Measurements from ENCODE around the gene PLPPR1.

Gene PLPPR1

DNA sequence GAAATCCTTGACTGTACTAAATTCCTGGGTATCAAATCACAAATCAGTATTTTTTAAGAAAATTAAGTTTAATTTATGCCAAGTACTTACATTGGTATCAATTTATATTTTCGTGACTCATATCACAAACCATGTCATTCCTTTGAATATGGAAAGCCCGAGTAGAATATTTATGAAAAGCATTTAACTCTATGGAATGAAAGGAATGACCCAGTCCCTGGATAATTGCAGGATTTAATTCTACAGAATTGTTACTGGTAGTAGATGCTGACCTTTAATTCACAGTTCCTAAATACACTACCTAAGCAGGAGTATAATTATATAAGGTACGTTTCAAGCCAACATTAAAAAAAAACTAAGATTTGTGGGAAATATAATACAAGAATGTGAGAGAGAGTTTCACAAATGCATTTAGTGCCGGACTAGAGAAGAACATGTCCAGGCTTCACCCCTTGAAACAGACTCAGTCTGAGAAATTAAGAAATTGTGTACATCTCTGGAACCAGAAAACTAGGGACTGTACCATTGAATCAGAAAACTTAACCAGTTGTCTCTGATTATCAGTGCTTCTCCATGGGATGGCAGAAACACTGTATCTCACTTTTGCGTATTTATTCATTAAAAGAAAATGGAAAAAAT, 28.5 kb upstream of the PLPPR1 start:
- TF ChIP-seq SNAI2 (CRISPR knock-in tag; IDR thresholded peaks at IDR 0.05) (no peak), TOX (CRISPR knock-in tag; IDR thresholded peaks at IDR 0.05; ENCODE audit: borderline replicate concordance) (no peak), ISL1 (CRISPR knock-in tag; IDR thresholded peaks at IDR 0.05) (peak; percentile 48), BACH2 (CRISPR knock-in tag; IDR thresholded peaks at IDR 0.05; ENCODE audit: borderline replicate concordance) (no peak)
- ATAC-seq = peak; percentile 54

DNA sequence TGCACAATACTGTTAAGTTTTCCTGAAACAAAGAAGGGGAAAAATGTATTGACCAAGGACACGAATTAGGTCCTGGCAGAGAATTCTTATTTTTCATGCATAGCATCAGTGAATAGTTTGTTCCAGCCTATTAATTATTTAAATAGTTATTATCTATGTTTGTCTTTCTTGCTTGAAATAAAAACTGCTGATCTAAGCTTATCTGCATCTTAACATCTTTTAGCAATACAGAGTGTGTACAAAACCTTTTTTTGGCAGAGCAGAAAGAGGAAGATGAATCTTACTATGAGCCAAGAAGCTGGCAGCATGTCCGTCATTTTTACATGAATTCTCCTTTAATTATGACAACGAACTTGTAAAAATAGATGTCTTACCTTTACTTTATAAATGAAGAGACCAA, 23.3 kb upstream of the PLPPR1 start:
- no peak for ATAC-seq
- TF ChIP-seq OSR1 (CRISPR knock-in tag; IDR thresholded peaks at IDR 0.05) (no peak), ISL1 (CRISPR knock-in tag; IDR thresholded peaks at IDR 0.05) (no peak), ZFP3 (CRISPR knock-in tag; IDR thresholded peaks at IDR 0.05) (no peak), ZC3H10 (CRISPR knock-in tag; IDR thresholded peaks at IDR 0.05) (no peak), TCF4 (CRISPR knock-in tag; IDR thresholded peaks at IDR 0.05; ENCODE audit: borderline replicate concordance) (no peak), ZFP30 (CRISPR knock-in tag; IDR thresholded peaks at IDR 0.05) (no peak), ZNF8 (CRISPR knock-in tag; IDR thresholded peaks at IDR 0.05) (no peak), SNAI2 (CRISPR knock-in tag; IDR thresholded peaks at IDR 0.05) (no peak), CSDC2 (CRISPR knock-in tag; IDR thresholded peaks at IDR 0.05) (no peak), GLIS3 (CRISPR knock-in tag; IDR thresholded peaks at IDR 0.05) (no peak)
- TF ChIP-seq, protein P1, sequence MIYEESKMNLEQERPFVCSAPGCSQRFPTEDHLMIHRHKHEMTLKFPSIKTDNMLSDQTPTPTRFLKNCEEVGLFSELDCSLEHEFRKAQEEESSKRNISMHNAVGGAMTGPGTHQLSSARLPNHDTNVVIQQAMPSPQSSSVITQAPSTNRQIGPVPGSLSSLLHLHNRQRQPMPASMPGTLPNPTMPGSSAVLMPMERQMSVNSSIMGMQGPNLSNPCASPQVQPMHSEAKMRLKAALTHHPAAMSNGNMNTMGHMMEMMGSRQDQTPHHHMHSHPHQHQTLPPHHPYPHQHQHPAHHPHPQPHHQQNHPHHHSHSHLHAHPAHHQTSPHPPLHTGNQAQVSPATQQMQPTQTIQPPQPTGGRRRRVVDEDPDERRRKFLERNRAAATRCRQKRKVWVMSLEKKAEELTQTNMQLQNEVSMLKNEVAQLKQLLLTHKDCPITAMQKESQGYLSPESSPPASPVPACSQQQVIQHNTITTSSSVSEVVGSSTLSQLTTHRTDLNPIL (CRISPR knock-in tag; IDR thresholded peaks at IDR 0.05; ENCODE audit: low read depth) = no peak
- TF ChIP-seq, protein P2, sequence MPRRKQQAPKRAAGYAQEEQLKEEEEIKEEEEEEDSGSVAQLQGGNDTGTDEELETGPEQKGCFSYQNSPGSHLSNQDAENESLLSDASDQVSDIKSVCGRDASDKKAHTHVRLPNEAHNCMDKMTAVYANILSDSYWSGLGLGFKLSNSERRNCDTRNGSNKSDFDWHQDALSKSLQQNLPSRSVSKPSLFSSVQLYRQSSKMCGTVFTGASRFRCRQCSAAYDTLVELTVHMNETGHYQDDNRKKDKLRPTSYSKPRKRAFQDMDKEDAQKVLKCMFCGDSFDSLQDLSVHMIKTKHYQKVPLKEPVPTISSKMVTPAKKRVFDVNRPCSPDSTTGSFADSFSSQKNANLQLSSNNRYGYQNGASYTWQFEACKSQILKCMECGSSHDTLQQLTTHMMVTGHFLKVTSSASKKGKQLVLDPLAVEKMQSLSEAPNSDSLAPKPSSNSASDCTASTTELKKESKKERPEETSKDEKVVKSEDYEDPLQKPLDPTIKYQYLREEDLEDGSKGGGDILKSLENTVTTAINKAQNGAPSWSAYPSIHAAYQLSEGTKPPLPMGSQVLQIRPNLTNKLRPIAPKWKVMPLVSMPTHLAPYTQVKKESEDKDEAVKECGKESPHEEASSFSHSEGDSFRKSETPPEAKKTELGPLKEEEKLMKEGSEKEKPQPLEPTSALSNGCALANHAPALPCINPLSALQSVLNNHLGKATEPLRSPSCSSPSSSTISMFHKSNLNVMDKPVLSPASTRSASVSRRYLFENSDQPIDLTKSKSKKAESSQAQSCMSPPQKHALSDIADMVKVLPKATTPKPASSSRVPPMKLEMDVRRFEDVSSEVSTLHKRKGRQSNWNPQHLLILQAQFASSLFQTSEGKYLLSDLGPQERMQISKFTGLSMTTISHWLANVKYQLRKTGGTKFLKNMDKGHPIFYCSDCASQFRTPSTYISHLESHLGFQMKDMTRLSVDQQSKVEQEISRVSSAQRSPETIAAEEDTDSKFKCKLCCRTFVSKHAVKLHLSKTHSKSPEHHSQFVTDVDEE (CRISPR knock-in tag; IDR thresholded peaks at IDR 0.05) = no peak
- TF ChIP-seq, protein P3, sequence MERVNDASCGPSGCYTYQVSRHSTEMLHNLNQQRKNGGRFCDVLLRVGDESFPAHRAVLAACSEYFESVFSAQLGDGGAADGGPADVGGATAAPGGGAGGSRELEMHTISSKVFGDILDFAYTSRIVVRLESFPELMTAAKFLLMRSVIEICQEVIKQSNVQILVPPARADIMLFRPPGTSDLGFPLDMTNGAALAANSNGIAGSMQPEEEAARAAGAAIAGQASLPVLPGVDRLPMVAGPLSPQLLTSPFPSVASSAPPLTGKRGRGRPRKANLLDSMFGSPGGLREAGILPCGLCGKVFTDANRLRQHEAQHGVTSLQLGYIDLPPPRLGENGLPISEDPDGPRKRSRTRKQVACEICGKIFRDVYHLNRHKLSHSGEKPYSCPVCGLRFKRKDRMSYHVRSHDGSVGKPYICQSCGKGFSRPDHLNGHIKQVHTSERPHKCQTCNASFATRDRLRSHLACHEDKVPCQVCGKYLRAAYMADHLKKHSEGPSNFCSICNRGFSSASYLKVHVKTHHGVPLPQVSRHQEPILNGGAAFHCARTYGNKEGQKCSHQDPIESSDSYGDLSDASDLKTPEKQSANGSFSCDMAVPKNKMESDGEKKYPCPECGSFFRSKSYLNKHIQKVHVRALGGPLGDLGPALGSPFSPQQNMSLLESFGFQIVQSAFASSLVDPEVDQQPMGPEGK (CRISPR knock-in tag; IDR thresholded peaks at IDR 0.05; ENCODE audit: borderline replicate concordance) = no peak
- TF ChIP-seq, protein P4, sequence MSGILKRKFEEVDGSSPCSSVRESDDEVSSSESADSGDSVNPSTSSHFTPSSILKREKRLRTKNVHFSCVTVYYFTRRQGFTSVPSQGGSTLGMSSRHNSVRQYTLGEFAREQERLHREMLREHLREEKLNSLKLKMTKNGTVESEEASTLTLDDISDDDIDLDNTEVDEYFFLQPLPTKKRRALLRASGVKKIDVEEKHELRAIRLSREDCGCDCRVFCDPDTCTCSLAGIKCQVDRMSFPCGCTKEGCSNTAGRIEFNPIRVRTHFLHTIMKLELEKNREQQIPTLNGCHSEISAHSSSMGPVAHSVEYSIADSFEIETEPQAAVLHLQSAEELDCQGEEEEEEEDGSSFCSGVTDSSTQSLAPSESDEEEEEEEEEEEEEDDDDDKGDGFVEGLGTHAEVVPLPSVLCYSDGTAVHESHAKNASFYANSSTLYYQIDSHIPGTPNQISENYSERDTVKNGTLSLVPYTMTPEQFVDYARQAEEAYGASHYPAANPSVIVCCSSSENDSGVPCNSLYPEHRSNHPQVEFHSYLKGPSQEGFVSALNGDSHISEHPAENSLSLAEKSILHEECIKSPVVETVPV (CRISPR knock-in tag; IDR thresholded peaks at IDR 0.05) = no peak

DNA sequence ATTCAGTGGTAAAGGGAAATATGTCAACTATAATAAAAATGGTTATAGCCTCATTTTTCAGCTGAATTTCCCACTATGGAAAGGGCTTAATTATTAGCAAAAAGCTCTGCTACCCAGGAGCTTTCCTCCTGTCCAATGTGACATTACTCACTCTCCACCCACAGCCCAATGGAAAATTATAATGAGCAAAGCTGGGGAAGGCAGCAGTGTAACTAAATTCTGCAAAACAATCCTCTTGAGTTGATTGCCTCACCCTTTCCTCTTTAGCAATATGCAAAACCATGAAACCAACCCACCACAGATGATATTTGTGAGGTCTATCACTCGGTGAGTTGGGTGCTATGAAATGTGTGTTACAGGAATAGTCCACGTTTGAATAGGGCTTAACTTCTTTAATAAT, 14.0 kb upstream of the PLPPR1 start:
- no peak for ATAC-seq
- TF ChIP-seq ZNF70 (CRISPR knock-in tag; IDR thresholded peaks at IDR 0.05) (no peak), CSDC2 (CRISPR knock-in tag; IDR thresholded peaks at IDR 0.05) (no peak), GLIS3 (CRISPR knock-in tag; IDR thresholded peaks at IDR 0.05) (no peak), TCF4 (CRISPR knock-in tag; IDR thresholded peaks at IDR 0.05; ENCODE audit: borderline replicate concordance) (no peak), ZFP3 (CRISPR knock-in tag; IDR thresholded peaks at IDR 0.05) (no peak), ISL1 (CRISPR knock-in tag; IDR thresholded peaks at IDR 0.05) (no peak), RARB (CRISPR knock-in tag; IDR thresholded peaks at IDR 0.05) (no peak), TOX (CRISPR knock-in tag; IDR thresholded peaks at IDR 0.05; ENCODE audit: borderline replicate concordance) (no peak)
- TF ChIP-seq, protein P2 (CRISPR knock-in tag; IDR thresholded peaks at IDR 0.05) = no peak
- TF ChIP-seq, protein P1 (CRISPR knock-in tag; IDR thresholded peaks at IDR 0.05; ENCODE audit: low read depth) = no peak
- TF ChIP-seq, protein P3 (CRISPR knock-in tag; IDR thresholded peaks at IDR 0.05; ENCODE audit: borderline replicate concordance) = no peak
